Keratinocyte (primary cell): ENCODE data around the gene RRP12. TPM values are rescaled to one million over a fixed set of nuclear protein-coding genes. Genes with fewer than 3 reads are reported as not detected.

Experiments
- DNase-seq: peaks from one replicate; pipeline ENCODE4 v3.0.0-alpha.2; 2011; ENCODE audit warnings: low read depth, missing footprints, low spot score
- FAIRE-seq: peaks from 2 replicates; lab custom pipeline; 2011; peaks lifted over from hg19 to GRCh38; lab: Jason Lieb, UNC
- H2AFZ ChIP-seq: 2 replicates; pipeline ENCODE4 v1.6.0; 2012; ENCODE audit warnings: low read length, control low read depth, inconsistent platforms; ENCODE audit not compliant: control insufficient read depth
- H3K27ac ChIP-seq: 2 replicates; pipeline ENCODE4 v1.5.1; 2011; ENCODE audit warnings: low read length; ENCODE audit not compliant: control insufficient read depth, insufficient read depth
- H3K27me3 ChIP-seq: 3 replicates; pipeline ENCODE4 v1.6.0; 2011; ENCODE audit warnings: low read length; ENCODE audit not compliant: control insufficient read depth, insufficient read depth; ENCODE audit errors: extremely low read depth
- H3K36me3 ChIP-seq, 2 experiments: 2 replicates in 1 of 2; 3 replicates in 1 of 2; pipeline ENCODE4 v1.5.1; 2011; ENCODE audit warnings: low read length in 2 of 2, mild to moderate bottlenecking in 1 of 2; ENCODE audit not compliant: control insufficient read depth in 2 of 2, insufficient read depth in 2 of 2; ENCODE audit errors: extremely low read depth in 1 of 2
- H3K4me1 ChIP-seq: 3 replicates; pipeline ENCODE4 v1.5.1; 2011; ENCODE audit warnings: low read length; ENCODE audit not compliant: control insufficient read depth, insufficient read depth; ENCODE audit errors: extremely low read depth
- H3K4me2 ChIP-seq: 3 replicates; pipeline ENCODE4 v1.6.0; 2011; ENCODE audit warnings: low read depth, low read length; ENCODE audit not compliant: control insufficient read depth, insufficient read depth; ENCODE audit errors: extremely low read depth
- H3K4me3 ChIP-seq, 3 experiments: fragments of 200-600 bp in 1 of 3; sonication (generic) in 1 of 3; 2 replicates in 2 of 3; 3 replicates in 1 of 3; pipeline ENCODE4 v1.5.1; 2011 to 2016; ENCODE audit warnings: low read length in 3 of 3, mild to moderate bottlenecking in 3 of 3, control low read depth in 2 of 3, inconsistent platforms in 1 of 3, low read depth in 1 of 3, mixed read lengths in 1 of 3, mixed run types in 1 of 3, moderate library complexity in 1 of 3; ENCODE audit not compliant: control insufficient read depth in 2 of 3, insufficient read depth in 2 of 3; ENCODE audit errors: extremely low read depth in 1 of 3
- H3K79me2 ChIP-seq: 2 replicates; pipeline ENCODE4 v1.6.0; 2012; ENCODE audit warnings: low read length; ENCODE audit not compliant: control insufficient read depth, insufficient read depth
- H3K9ac ChIP-seq: 3 replicates; pipeline ENCODE4 v1.6.0; 2011; ENCODE audit warnings: low read length; ENCODE audit not compliant: control insufficient read depth, insufficient read depth; ENCODE audit errors: extremely low read depth
- H3K9me1 ChIP-seq: 3 replicates; pipeline ENCODE4 v1.6.0; 2011; ENCODE audit warnings: low read length; ENCODE audit not compliant: control insufficient read depth, insufficient read depth; ENCODE audit errors: extremely low read depth
- H3K9me3 ChIP-seq: 2 replicates; pipeline ENCODE4 v1.5.1; 2012; ENCODE audit warnings: low read depth, low read length; ENCODE audit not compliant: control insufficient read depth
- H4K20me1 ChIP-seq: 3 replicates; pipeline ENCODE4 v1.6.0; 2011; ENCODE audit warnings: low read length; ENCODE audit not compliant: control insufficient read depth, insufficient read depth; ENCODE audit errors: extremely low read depth
- CTCF ChIP-seq, 3 experiments: IDR thresholded peaks in 1 of 3; conservative IDR thresholded peaks in 1 of 3; optimal IDR thresholded peaks in 1 of 3; 2 replicates in 2 of 3; 3 replicates in 1 of 3; pipeline versions ENCODE3 to v1.5.1; 2011; ENCODE audit warnings: low read length in 3 of 3, mild to moderate bottlenecking in 3 of 3, moderate library complexity in 2 of 3, control low read depth in 1 of 3, inconsistent platforms in 1 of 3; ENCODE audit not compliant: insufficient read depth in 2 of 3; ENCODE audit errors: extremely low read depth in 1 of 3
- EZH2 ChIP-seq: IDR thresholded peaks from one replicate; pipeline ENCODE4 v1.6.1; 2012; ENCODE audit warnings: inconsistent platforms, mild to moderate bottlenecking, low read length, moderate library complexity
- dilution Hi-C: fragments of 300-500 bp; cut with MboI; formaldehyde crosslinking; loops from one replicate; pipeline ENCODE4 v1.7.0; 2020; ENCODE audit warnings: low sequenced_read_pairs; ENCODE audit not compliant: extremely low pct_ligation_motif_present
- polyA plus RNA-seq, 5 experiments: library from polyadenylated mRNA; depleted of rRNA in 3 of 5; stranded (reverse) in 3 of 5; stranded (forward) in 1 of 5; unstranded in 1 of 5; fragments of >200 nt; gene quantifications; 1 replicate in 1 of 5; 2 replicates in 3 of 5; 3 replicates in 1 of 5; pipeline versions ENCODE4 v1.2.1 to v1.2.3, GENCODE V29; 2011 to 2012; ENCODE audit warnings: missing spikeins in 2 of 5, low read depth in 1 of 5, low replicate concordance in 1 of 5

The RRP12 gene
- polyA plus RNA-seq, 1 donor (not counting 4 experiments of a cell fraction or from before 2014, with no cell fraction given), result 14.8 TPM

- FAIRE-seq, result no peak
- Histone ChIP-seq H3K27ac (no peak overlapping the region), H3K27me3 (no peaks in the 10 kb centered on the region), H3K4me3 (no peak overlapping the region), H3K9ac (no peak overlapping the region), H2AFZ (no peak overlapping the region), H3K9me1 (peaks cover 2% of the 10 kb centered on the region), H3K9me3 (no peaks in the 10 kb centered on the region), H3K36me3 (peaks cover 39 to 48% of the 10 kb centered on the region in 2 experiments), H3K79me2 (no peaks in the 10 kb centered on the region), H3K4me2 (no peak overlapping the region), H4K20me1 (no peaks in the 10 kb centered on the region), H3K4me1 (peaks cover 5% of the 10 kb centered on the region)
- TF ChIP-seq CTCF (optimal IDR thresholded peaks at IDR 0.05 in 1 of 3, IDR thresholded peaks at IDR 0.05 in 1 of 3, conservative IDR thresholded peaks at IDR 0.05 in 1 of 3; ENCODE audit: extremely low read depth in 1 of 3, insufficient read depth in 2 of 3, low read length in 3 of 3), result no peak
- TF ChIP-seq EZH2, result no peak
- no peak for DNase-seq
- dilution Hi-C loops, result no loop called here
These were observed 44.2 kb downstream of the RRP12 start for GRCh38 chr10:97356918-97357317.

- Histone ChIP-seq H3K9me3 (no peaks in the 10 kb centered on the region), H3K9me1 (peaks cover 2% of the 10 kb centered on the region), H3K4me2 (no peak overlapping the region), H2AFZ (no peak overlapping the region), H3K27me3 (no peaks in the 10 kb centered on the region), H3K27ac (no peak overlapping the region), H3K9ac (no peak overlapping the region), H3K79me2 (no peaks in the 10 kb centered on the region), H4K20me1 (no peaks in the 10 kb centered on the region), H3K4me3 (no peak overlapping the region), H3K4me1 (peaks cover 5% of the 10 kb centered on the region), H3K36me3 (peaks cover 39 to 47% of the 10 kb centered on the region in 2 experiments)
- FAIRE-seq, result no peak
- TF ChIP-seq EZH2 (no peak), CTCF (optimal IDR thresholded peaks at IDR 0.05 in 1 of 3, IDR thresholded peaks at IDR 0.05 in 1 of 3, conservative IDR thresholded peaks at IDR 0.05 in 1 of 3; ENCODE audit: extremely low read depth in 1 of 3, insufficient read depth in 2 of 3, low read length in 3 of 3) (no peak)
- dilution Hi-C loops, result no loop called here
- no peak for DNase-seq
These were observed 44.7 kb downstream of the RRP12 start for GRCh38 chr10:97356318-97356914.
